ENCODE measurements around the gene PPM1L. TPM values are rescaled to one million over a fixed set of nuclear protein-coding genes. Genes with fewer than 3 reads are reported as not detected.

PPM1L gene
- total and polyA plus RNA-seq, 10 of the 15 experiments (the other 5 are each of a cell fraction or from before 2014, with no cell fraction given): under 0.01 to 0.33 (median 0.06) TPM; not detected in 1

DNA sequence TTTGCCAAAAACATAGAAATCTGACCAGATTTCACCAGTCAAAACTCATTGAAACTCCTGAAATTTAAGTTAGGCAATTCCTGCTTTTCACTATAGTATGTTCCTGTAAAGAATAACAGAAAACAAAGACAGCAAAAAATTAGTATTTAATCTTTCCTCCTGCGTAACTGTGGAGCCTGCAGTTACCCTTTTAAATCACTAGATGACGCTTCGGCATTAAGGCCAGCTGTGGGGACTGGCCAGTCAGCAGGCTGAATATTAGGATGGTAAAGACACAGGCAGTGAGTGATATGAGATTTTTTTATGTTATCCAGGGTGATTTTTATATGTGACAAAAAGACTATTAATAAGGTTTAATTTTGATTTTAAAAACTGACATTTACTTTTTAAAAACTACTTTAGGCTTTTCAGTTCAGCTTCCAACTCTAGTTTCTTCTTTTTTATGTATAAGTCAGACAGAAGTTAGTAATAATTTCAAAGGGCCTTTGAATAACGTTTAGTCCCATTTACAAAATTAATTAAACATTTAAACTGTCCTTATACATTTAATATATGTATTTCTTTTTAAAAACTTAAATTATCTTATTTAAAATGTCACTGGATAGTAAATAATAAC, 165.1 kb downstream of the PPM1L start:
- Histone ChIP-seq H3K27me3 (replicated peaks in 1 of 2; ENCODE audit: control insufficient read depth in 2 of 2, insufficient read depth in 2 of 2, low read length in 1 of 2) (no peaks in the 10 kb centered on the region; a peak in 2 of 4 replicates), H4K20me1 (ENCODE audit: control insufficient read depth, insufficient read depth) (no peaks in the 10 kb centered on the region), H3K9ac (ENCODE audit: control insufficient read depth, insufficient read depth, low read length) (no peak overlapping the region), H3K4me1 (ENCODE audit: control insufficient read depth, insufficient read depth, low read length) (no peaks in the 10 kb centered on the region), H3K36me3 (ENCODE audit: control insufficient read depth in 2 of 2, insufficient read depth in 2 of 2, low read length in 1 of 2) (no peaks in the 10 kb centered on the region), H3K9me3 (replicated peaks; ENCODE audit: control insufficient read depth, insufficient read depth, low read length) (no peaks in the 10 kb centered on the region), H3K27ac (ENCODE audit: control insufficient read depth, insufficient read depth) (no peak overlapping the region), H2AFZ (ENCODE audit: control insufficient read depth, low read depth, low read length) (no peak overlapping the region), H3K79me2 (ENCODE audit: control insufficient read depth, insufficient read depth, low read length) (no peaks in the 10 kb centered on the region), H3K4me3 (no peak overlapping the region), H3K4me2 (ENCODE audit: control insufficient read depth, insufficient read depth) (no peak overlapping the region)
- BruUV-seq (replicated peaks): no TSS peak
- SMC1A ChIA-PET (ENCODE audit: uncharacterized antibody, unreplicated experiment): interaction anchor here (0.6 to 1.3 kb wide), 3 partner anchors 20 to 355 kb away, joined by 3 to 4 read pairs (median 4); no protein-coding TSS in a partner anchor
- 63% methylated on average over 4 of the region's 4 CpGs for WGBS (ENCODE audit: insufficient coverage, insufficient replicate concordance, low lambda C conversion rate, missing lambda C conversion rate)
- in situ Hi-C loops (cut with MboI) (no loop called here), intact Hi-C loops (cut with micrococcal nuclease; ENCODE audit: unreplicated experiment) (loop anchor here (1.0 kb wide), 1 partner anchor 503 kb away; no protein-coding TSS in a partner anchor)
- POLR2A ChIA-PET: no interaction called here
- peak; percentile 56 for FAIRE-seq
- DNase-seq (ENCODE audit: low read depth, low spot score): no peak
- peak; percentile 77 for ATAC-seq
- CTCF ChIA-PET: interaction anchor here (0.6 to 1.9 kb wide), 5 partner anchors 20 to 502 kb away, joined by 3 to 7 read pairs (median 3); no protein-coding TSS in a partner anchor
- RAD21 ChIA-PET (ENCODE audit: unreplicated experiment): interaction anchor here (1.1 kb wide), 1 partner anchor 353 kb away, joined by 4 read pairs; no protein-coding TSS in a partner anchor
- TF ChIP-seq, protein P1, sequence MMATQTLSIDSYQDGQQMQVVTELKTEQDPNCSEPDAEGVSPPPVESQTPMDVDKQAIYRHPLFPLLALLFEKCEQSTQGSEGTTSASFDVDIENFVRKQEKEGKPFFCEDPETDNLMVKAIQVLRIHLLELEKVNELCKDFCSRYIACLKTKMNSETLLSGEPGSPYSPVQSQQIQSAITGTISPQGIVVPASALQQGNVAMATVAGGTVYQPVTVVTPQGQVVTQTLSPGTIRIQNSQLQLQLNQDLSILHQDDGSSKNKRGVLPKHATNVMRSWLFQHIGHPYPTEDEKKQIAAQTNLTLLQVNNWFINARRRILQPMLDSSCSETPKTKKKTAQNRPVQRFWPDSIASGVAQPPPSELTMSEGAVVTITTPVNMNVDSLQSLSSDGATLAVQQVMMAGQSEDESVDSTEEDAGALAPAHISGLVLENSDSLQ (IDR thresholded peaks at IDR 0.05): no peak
- TF ChIP-seq RCOR1 (conservative IDR thresholded peaks at IDR 0.05; ENCODE audit: low read depth, low read length) (no peak), RAD21 (IDR thresholded peaks at IDR 0.05; ENCODE audit: insufficient read depth, low read depth, low read length) (peak; percentile 72), PAX8 (IDR thresholded peaks at IDR 0.05) (no peak), SPI1 (IDR thresholded peaks at IDR 0.05; ENCODE audit: borderline replicate concordance, insufficient read depth, low read depth, low read length) (no peak), IRF4 (IDR thresholded peaks at IDR 0.05; ENCODE audit: low read depth, low read length) (no peak), CHD4 (IDR thresholded peaks at IDR 0.05) (no peak), EZH2 (IDR thresholded peaks at IDR 0.05; ENCODE audit: borderline replicate concordance, control insufficient read depth, low read depth, low read length) (no peak), SP1 (IDR thresholded peaks at IDR 0.05; ENCODE audit: low read depth, low read length) (no peak), CBX3 (IDR thresholded peaks at IDR 0.05; ENCODE audit: borderline replicate concordance, low read depth) (no peak), NFYA (IDR thresholded peaks at IDR 0.05; ENCODE audit: borderline replicate concordance, low read depth, low read length) (no peak), SMC3 (IDR thresholded peaks at IDR 0.05; ENCODE audit: borderline replicate concordance, low read length) (peak; percentile 62; the same call in 1 of the 2 replicates)
- TF ChIP-seq, protein P2, sequence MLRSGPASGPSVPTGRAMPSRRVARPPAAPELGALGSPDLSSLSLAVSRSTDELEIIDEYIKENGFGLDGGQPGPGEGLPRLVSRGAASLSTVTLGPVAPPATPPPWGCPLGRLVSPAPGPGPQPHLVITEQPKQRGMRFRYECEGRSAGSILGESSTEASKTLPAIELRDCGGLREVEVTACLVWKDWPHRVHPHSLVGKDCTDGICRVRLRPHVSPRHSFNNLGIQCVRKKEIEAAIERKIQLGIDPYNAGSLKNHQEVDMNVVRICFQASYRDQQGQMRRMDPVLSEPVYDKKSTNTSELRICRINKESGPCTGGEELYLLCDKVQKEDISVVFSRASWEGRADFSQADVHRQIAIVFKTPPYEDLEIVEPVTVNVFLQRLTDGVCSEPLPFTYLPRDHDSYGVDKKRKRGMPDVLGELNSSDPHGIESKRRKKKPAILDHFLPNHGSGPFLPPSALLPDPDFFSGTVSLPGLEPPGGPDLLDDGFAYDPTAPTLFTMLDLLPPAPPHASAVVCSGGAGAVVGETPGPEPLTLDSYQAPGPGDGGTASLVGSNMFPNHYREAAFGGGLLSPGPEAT (IDR thresholded peaks at IDR 0.05; ENCODE audit: low read depth): no peak
- TF ChIP-seq, protein P3, sequence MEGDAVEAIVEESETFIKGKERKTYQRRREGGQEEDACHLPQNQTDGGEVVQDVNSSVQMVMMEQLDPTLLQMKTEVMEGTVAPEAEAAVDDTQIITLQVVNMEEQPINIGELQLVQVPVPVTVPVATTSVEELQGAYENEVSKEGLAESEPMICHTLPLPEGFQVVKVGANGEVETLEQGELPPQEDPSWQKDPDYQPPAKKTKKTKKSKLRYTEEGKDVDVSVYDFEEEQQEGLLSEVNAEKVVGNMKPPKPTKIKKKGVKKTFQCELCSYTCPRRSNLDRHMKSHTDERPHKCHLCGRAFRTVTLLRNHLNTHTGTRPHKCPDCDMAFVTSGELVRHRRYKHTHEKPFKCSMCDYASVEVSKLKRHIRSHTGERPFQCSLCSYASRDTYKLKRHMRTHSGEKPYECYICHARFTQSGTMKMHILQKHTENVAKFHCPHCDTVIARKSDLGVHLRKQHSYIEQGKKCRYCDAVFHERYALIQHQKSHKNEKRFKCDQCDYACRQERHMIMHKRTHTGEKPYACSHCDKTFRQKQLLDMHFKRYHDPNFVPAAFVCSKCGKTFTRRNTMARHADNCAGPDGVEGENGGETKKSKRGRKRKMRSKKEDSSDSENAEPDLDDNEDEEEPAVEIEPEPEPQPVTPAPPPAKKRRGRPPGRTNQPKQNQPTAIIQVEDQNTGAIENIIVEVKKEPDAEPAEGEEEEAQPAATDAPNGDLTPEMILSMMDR (IDR thresholded peaks at IDR 0.05 in 2 of 3, conservative IDR thresholded peaks at IDR 0.05 in 1 of 3; ENCODE audit: control insufficient read depth in 2 of 3, extremely low read depth in 1 of 3, insufficient read depth in 1 of 3, low read depth in 3 of 3, low read length in 3 of 3): peak; percentile 63 to 77 (median 70)
- TF ChIP-seq, protein P4, sequence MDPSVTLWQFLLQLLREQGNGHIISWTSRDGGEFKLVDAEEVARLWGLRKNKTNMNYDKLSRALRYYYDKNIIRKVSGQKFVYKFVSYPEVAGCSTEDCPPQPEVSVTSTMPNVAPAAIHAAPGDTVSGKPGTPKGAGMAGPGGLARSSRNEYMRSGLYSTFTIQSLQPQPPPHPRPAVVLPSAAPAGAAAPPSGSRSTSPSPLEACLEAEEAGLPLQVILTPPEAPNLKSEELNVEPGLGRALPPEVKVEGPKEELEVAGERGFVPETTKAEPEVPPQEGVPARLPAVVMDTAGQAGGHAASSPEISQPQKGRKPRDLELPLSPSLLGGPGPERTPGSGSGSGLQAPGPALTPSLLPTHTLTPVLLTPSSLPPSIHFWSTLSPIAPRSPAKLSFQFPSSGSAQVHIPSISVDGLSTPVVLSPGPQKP (IDR thresholded peaks at IDR 0.05; ENCODE audit: low read depth, low read length): no peak

Data from GM12878 (cell line).